ENCODE data around the gene MAP3K1.

DNA sequence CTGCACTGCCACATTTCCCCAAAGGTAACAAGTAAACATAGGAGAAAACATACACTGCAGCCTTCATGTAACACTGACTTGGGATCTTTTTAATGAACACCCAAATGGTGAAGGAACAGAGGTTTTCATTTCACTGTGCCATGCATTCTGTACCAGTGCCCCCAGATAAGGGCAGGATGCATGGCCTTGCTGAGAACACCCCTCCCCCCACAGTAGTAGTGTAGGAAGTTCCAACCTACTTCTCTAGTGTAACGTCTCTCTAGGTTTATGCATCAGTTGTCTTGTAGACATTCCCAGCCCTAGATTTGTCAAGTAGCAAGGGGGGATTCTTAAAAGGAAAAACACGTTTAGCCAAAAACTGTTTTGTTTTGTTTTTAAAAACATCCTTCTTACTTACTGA lies 29.9 kb downstream of the MAP3K1 start:
- TF ChIP-seq TAF1 (conservative IDR thresholded peaks at IDR 0.05) (no peak), YY1 (IDR thresholded peaks at IDR 0.05) (no peak), FOXA2 (IDR thresholded peaks at IDR 0.05) (no peak), RAD21 (IDR thresholded peaks at IDR 0.05) (no peak), EGR1 (IDR thresholded peaks at IDR 0.05; ENCODE audit: low read depth in 2 of 2) (no peak), FOXA1 (IDR thresholded peaks at IDR 0.05) (no peak)
- TF ChIP-seq, protein P1, sequence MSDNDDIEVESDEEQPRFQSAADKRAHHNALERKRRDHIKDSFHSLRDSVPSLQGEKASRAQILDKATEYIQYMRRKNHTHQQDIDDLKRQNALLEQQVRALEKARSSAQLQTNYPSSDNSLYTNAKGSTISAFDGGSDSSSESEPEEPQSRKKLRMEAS (IDR thresholded peaks at IDR 0.05), result no peak
- TF ChIP-seq, protein P2, sequence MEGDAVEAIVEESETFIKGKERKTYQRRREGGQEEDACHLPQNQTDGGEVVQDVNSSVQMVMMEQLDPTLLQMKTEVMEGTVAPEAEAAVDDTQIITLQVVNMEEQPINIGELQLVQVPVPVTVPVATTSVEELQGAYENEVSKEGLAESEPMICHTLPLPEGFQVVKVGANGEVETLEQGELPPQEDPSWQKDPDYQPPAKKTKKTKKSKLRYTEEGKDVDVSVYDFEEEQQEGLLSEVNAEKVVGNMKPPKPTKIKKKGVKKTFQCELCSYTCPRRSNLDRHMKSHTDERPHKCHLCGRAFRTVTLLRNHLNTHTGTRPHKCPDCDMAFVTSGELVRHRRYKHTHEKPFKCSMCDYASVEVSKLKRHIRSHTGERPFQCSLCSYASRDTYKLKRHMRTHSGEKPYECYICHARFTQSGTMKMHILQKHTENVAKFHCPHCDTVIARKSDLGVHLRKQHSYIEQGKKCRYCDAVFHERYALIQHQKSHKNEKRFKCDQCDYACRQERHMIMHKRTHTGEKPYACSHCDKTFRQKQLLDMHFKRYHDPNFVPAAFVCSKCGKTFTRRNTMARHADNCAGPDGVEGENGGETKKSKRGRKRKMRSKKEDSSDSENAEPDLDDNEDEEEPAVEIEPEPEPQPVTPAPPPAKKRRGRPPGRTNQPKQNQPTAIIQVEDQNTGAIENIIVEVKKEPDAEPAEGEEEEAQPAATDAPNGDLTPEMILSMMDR (IDR thresholded peaks at IDR 0.05; ENCODE audit: low read depth, low read length, missing input control), result no peak
- TF ChIP-seq, protein P3, sequence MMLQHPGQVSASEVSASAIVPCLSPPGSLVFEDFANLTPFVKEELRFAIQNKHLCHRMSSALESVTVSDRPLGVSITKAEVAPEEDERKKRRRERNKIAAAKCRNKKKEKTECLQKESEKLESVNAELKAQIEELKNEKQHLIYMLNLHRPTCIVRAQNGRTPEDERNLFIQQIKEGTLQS (IDR thresholded peaks at IDR 0.05), result no peak
